Measurements from ENCODE around the gene AQP12A.

The AQP12A gene

GRCh38 chr2:240721596-240722180, 30.0 kb downstream of the AQP12A start:
- Histone ChIP-seq H3K4me3 (ENCODE audit: low read depth, low read length) (no peak overlapping the region), H3K36me3 (no peaks in the 10 kb centered on the region), H3K4me1 (no peaks in the 10 kb centered on the region), H3K9me3 (no peaks in the 10 kb centered on the region; the same call in 1 of the 2 replicates), H3K27me3 (no peaks in the 10 kb centered on the region)
- no peak for TF ChIP-seq CTCF (IDR thresholded peaks at IDR 0.05; ENCODE audit: low read depth, low read length)
- no peak for DNase-seq

- Histone ChIP-seq H3K9me3 (no peaks in the 10 kb centered on the region; the same call in 1 of the 2 replicates), H3K27me3 (no peaks in the 10 kb centered on the region), H3K36me3 (no peaks in the 10 kb centered on the region), H3K4me3 (ENCODE audit: low read depth, low read length) (no peak overlapping the region), H3K4me1 (no peaks in the 10 kb centered on the region)
- no peak for DNase-seq
- no peak for TF ChIP-seq CTCF (IDR thresholded peaks at IDR 0.05; ENCODE audit: low read depth, low read length)
Measured at GRCh38 chr2:240722376-240722775, 30.7 kb downstream of the AQP12A start.

GRCh38 chr2:240722796-240723735, 31.4 kb downstream of the AQP12A start:
- H3K36me3 ChIP-seq = no peaks in the 10 kb centered on the region
- no peaks in the 10 kb centered on the region for H3K27me3 ChIP-seq
- H3K9me3 ChIP-seq = no peaks in the 10 kb centered on the region; the same call in 1 of the 2 replicates
- DNase-seq = no peak
- H3K4me1 ChIP-seq = no peaks in the 10 kb centered on the region
- H3K4me3 ChIP-seq (ENCODE audit: low read depth, low read length) = no peak overlapping the region
- no peak for TF ChIP-seq CTCF (IDR thresholded peaks at IDR 0.05; ENCODE audit: low read depth, low read length)

GRCh38 chr2:240723851-240724250, 32.2 kb downstream of the AQP12A start:
- no peaks in the 10 kb centered on the region for H3K4me1 ChIP-seq
- TF ChIP-seq CTCF (IDR thresholded peaks at IDR 0.05; ENCODE audit: low read depth, low read length) = no peak
- H3K4me3 ChIP-seq (ENCODE audit: low read depth, low read length) = no peak overlapping the region
- H3K36me3 ChIP-seq = no peaks in the 10 kb centered on the region
- no peaks in the 10 kb centered on the region for H3K27me3 ChIP-seq
- DNase-seq = no peak
- H3K9me3 ChIP-seq = no peaks in the 10 kb centered on the region; the same call in 1 of the 2 replicates

GRCh38 chr2:240724431-240724830, 32.8 kb downstream of the AQP12A start:
- H3K27me3 ChIP-seq = no peaks in the 10 kb centered on the region
- DNase-seq = no peak
- no peak for TF ChIP-seq CTCF (IDR thresholded peaks at IDR 0.05; ENCODE audit: low read depth, low read length)
- H3K9me3 ChIP-seq = no peaks in the 10 kb centered on the region; the same call in 1 of the 2 replicates
- H3K4me3 ChIP-seq (ENCODE audit: low read depth, low read length) = no peak overlapping the region
- no peaks in the 10 kb centered on the region for H3K4me1 ChIP-seq
- H3K36me3 ChIP-seq = no peaks in the 10 kb centered on the region

GRCh38 chr2:240725266-240725665, 33.6 kb downstream of the AQP12A start:
- H3K9me3 ChIP-seq = no peaks in the 10 kb centered on the region; the same call in 1 of the 2 replicates
- H3K36me3 ChIP-seq = no peaks in the 10 kb centered on the region
- TF ChIP-seq CTCF (IDR thresholded peaks at IDR 0.05; ENCODE audit: low read depth, low read length) = no peak
- no peaks in the 10 kb centered on the region for H3K27me3 ChIP-seq
- H3K4me1 ChIP-seq = no peaks in the 10 kb centered on the region
- DNase-seq = no peak
- H3K4me3 ChIP-seq (ENCODE audit: low read depth, low read length) = no peak overlapping the region
